ENCODE measurements around the gene DTX3.
"Not testable (repeated sequence)": the region's sequence is repeated elsewhere in the genome, so short reads cannot be mapped to it uniquely, and the experiment has no call there.

GRCh38 chr12:57645990-57646658, 41.5 kb downstream of the DTX3 start:
- TF ChIP-seq, protein P1, sequence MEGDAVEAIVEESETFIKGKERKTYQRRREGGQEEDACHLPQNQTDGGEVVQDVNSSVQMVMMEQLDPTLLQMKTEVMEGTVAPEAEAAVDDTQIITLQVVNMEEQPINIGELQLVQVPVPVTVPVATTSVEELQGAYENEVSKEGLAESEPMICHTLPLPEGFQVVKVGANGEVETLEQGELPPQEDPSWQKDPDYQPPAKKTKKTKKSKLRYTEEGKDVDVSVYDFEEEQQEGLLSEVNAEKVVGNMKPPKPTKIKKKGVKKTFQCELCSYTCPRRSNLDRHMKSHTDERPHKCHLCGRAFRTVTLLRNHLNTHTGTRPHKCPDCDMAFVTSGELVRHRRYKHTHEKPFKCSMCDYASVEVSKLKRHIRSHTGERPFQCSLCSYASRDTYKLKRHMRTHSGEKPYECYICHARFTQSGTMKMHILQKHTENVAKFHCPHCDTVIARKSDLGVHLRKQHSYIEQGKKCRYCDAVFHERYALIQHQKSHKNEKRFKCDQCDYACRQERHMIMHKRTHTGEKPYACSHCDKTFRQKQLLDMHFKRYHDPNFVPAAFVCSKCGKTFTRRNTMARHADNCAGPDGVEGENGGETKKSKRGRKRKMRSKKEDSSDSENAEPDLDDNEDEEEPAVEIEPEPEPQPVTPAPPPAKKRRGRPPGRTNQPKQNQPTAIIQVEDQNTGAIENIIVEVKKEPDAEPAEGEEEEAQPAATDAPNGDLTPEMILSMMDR (IDR thresholded peaks at IDR 0.05 in 4 of 5, conservative IDR thresholded peaks at IDR 0.05 in 1 of 5), result not testable (repeated sequence)
- not testable (repeated sequence) for TF ChIP-seq POLR2A (IDR thresholded peaks at IDR 0.05)

Measured in gastrocnemius medialis (tissue), 4 donors.